ENCODE measurements around the gene OR13C2. TPM values are rescaled to one million over a fixed set of nuclear protein-coding genes. Genes with fewer than 3 reads are reported as not detected.
"Not testable (repeated sequence)": the region's sequence is repeated elsewhere in the genome, so short reads cannot be mapped to it uniquely, and the experiment has no call there.

Gene OR13C2, protein sequence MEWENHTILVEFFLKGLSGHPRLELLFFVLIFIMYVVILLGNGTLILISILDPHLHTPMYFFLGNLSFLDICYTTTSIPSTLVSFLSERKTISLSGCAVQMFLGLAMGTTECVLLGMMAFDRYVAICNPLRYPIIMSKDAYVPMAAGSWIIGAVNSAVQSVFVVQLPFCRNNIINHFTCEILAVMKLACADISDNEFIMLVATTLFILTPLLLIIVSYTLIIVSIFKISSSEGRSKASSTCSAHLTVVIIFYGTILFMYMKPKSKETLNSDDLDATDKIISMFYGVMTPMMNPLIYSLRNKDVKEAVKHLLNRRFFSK
- total RNA-seq: not detected

DNA sequence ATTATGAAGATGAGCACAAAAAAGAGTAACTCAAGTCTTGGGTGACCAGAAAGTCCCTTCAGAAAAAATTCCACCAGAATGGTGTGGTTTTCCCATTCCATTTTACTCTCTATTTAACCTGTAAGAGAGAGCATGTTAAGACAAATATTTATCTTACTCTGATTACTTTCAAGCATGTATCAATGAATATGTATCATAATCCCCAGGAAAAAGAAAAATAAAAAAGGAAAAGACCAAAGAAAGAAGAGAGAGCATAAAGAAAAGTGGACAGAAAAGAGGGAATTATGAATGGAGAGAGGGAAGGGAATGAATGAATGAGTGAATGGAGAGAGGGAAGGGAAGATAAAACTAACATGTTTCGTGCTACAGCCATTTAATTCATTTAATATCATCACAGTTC, at the start of gene OR13C2:
OR13C2 (minus strand) TSS at position 101 of the 400 bp plus-strand sequence; CDS start at position 101, 0 bp downstream.
- H3K4me1 Mint-ChIP-seq; H3K36me3 Mint-ChIP-seq (ENCODE audit: low read depth); POLR2A ChIA-PET; H3K27ac Mint-ChIP-seq; CTCF ChIA-PET; H3K9me3 Mint-ChIP-seq; H3K27me3 Mint-ChIP-seq; H3K4me3 Mint-ChIP-seq; DNase-seq: not testable (repeated sequence)

DNA sequence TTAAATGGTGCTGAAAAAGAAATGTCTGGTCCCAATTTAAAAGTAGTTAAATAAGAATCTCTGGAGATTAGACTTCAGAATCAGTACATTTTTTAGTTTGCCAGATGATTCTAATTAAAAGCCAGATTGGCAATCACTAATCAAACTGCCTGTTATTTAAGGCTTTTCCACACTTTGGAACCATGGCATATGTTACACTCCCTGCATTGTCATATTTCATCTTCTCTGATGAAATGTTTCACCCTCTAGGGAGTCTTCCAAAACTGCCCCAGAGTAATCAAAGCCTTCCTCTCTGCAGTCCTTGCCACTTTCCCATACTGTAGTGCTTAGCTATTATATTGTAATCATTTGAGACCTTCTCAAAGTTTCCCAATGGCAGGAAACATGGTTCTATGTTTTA, 30.0 kb upstream of the OR13C2 start:
- no peaks in the 10 kb centered on the region for H3K9me3 Mint-ChIP-seq
- ChIA-PET CTCF (no interaction called here), POLR2A (no interaction called here)
- no peaks in the 10 kb centered on the region for H3K4me1 Mint-ChIP-seq
- no peaks in the 10 kb centered on the region for H3K36me3 Mint-ChIP-seq (ENCODE audit: low read depth)
- no peak for DNase-seq
- no peak overlapping the region for H3K4me3 Mint-ChIP-seq
- no peak overlapping the region for H3K27ac Mint-ChIP-seq
- no peaks in the 10 kb centered on the region for H3K27me3 Mint-ChIP-seq

DNA sequence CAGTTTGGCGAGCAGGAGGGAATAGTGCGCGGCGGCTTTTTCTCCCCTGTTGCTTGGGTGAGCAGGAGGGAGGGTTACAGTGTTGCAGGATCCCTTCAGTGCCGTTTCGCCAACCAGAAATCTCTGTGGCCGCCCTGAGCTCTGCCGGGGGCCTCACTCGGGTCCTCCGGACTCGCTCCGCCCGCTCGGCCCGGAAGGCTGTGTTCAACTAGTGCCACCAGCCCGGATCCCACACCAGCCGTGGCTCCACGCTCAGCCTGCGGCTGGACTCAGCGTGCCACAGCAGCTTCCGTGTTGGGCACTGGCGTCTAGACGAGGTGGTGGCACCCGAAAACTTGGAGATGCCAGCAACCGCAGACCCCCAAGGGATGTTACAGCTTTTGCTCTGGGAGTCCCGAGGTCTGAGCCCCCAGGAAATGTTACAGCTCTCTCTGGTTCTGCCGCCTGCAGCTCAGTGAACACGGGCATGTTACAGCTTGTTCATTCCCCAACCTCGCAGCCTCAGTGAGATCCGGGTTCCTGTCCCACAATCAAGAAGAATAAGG, 28.6 kb upstream of the OR13C2 start:
- no peak for DNase-seq
- POLR2A ChIA-PET: no interaction called here
- H3K36me3 Mint-ChIP-seq (ENCODE audit: low read depth): no peaks in the 10 kb centered on the region

DNA sequence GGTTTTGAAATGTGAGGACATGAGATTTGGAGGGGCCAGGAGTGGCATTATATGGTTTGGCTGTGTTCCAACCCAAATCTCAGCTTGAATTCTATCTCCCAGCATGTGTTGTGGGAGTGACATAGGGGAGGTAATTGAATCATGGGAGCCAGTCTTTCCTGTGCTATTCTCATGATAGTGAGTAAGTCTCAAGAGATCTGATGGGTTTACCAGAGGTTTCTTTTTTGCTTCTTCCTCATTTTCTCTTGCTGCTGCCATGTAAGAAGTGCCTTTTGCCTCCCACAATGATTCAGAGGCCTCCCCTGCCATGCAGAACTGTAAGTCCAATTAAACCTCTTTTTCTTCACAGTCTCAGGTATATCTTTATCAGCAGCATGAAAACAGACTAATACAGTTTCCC, 20.5 kb upstream of the OR13C2 start:
- POLR2A ChIA-PET, H3K27me3 Mint-ChIP-seq, H3K4me1 Mint-ChIP-seq: not testable (repeated sequence)

More for the DNA sequence above, 28.6 kb upstream of the OR13C2 start:
- Mint-ChIP-seq H3K27ac (no peak overlapping the region), H3K27me3 (no peaks in the 10 kb centered on the region), H3K4me3 (no peak overlapping the region), H3K9me3 (no peaks in the 10 kb centered on the region), H3K4me1 (no peaks in the 10 kb centered on the region)
- CTCF ChIA-PET: no interaction called here

DNA sequence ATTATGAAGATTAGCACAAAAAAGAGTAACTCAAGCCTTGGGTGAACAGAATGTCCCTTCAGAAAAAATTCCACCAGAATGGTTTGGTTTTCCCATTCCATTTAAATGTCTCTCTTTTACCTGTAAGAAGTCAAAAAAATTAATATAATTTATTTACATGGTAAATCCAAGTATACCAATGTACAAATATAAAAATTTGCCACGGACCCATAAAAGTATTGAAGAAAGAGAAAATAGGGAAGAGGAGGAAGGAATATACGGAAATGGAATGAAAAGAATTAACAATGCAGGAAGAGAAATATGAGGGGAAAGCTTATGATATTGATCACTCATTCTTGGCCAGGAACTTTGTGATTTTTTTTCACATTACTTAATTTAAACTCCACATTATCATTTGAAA, 12.7 kb upstream of the OR13C2 start, which contains the start of gene OR13C9:
OR13C9 (minus strand) TSS at position 101 of the 400 bp plus-strand sequence; CDS start at position 101, 0 bp downstream.
- POLR2A ChIA-PET: no interaction called here
- Mint-ChIP-seq H3K4me1 (no peaks in the 10 kb centered on the region), H3K36me3 (ENCODE audit: low read depth) (no peaks in the 10 kb centered on the region), H3K27me3 (no peaks in the 10 kb centered on the region), H3K4me3 (no peak within 1 kb of the TSS), H3K27ac (no peak within 1 kb of the TSS), H3K9me3 (no peaks in the 10 kb centered on the region)
- DNase-seq: no peak
- CTCF ChIA-PET: no interaction called here

More for the DNA sequence above, 20.5 kb upstream of the OR13C2 start:
- H3K27ac Mint-ChIP-seq; H3K9me3 Mint-ChIP-seq; CTCF ChIA-PET; DNase-seq; H3K36me3 Mint-ChIP-seq (ENCODE audit: low read depth); H3K4me3 Mint-ChIP-seq: not testable (repeated sequence)

DNA sequence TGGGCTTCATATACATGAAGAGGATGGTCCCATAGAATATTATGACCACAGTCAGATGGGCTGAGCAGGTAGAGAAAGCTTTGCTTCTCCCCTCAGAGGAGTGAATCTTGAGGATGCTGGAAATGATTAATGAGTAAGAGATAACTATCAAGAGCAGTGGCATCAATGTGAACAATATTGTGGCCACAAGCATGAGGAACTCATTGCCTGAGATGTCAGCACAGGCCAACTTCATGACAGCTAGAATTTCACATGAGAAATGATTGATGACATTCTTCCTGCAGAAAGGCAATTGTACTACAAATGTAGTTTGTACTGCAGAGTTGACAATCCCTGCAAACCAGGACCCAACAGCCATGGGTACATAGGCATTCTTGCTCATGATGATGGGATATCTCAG, 12.0 kb upstream of the OR13C2 start:
- H3K27me3 Mint-ChIP-seq: no peaks in the 10 kb centered on the region
- H3K36me3 Mint-ChIP-seq (ENCODE audit: low read depth): no peaks in the 10 kb centered on the region
- ChIA-PET POLR2A (no interaction called here), CTCF (no interaction called here)
- no peaks in the 10 kb centered on the region for H3K4me1 Mint-ChIP-seq
- no peak for DNase-seq
- H3K4me3 Mint-ChIP-seq: no peak overlapping the region
- no peak overlapping the region for H3K27ac Mint-ChIP-seq
- H3K9me3 Mint-ChIP-seq: no peaks in the 10 kb centered on the region

DNA sequence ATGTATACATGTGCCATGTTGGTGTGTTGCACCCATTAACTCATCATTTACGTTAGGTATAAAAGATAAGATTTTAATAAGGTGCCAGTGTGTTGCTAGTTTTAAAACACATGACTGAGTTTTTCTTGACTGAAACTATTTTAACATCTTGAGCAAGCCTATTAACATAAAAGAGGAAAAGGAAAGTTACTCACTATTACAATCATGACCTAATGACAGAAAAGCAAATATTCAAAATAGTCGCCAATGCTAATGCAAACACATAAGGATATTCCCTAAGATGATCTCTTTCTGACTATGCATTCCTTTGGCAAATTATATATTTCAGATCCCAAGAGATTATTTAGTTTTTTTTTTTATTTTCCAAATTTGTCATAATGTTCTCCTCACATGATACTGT, 5.8 kb upstream of the OR13C2 start:
- H3K27me3 Mint-ChIP-seq: no peaks in the 10 kb centered on the region
- no peak for DNase-seq
- ChIA-PET POLR2A (no interaction called here), CTCF (no interaction called here)
- no peak overlapping the region for H3K27ac Mint-ChIP-seq
- H3K9me3 Mint-ChIP-seq: no peaks in the 10 kb centered on the region
- no peak overlapping the region for H3K4me3 Mint-ChIP-seq
- no peaks in the 10 kb centered on the region for H3K36me3 Mint-ChIP-seq (ENCODE audit: low read depth)
- no peaks in the 10 kb centered on the region for H3K4me1 Mint-ChIP-seq

DNA sequence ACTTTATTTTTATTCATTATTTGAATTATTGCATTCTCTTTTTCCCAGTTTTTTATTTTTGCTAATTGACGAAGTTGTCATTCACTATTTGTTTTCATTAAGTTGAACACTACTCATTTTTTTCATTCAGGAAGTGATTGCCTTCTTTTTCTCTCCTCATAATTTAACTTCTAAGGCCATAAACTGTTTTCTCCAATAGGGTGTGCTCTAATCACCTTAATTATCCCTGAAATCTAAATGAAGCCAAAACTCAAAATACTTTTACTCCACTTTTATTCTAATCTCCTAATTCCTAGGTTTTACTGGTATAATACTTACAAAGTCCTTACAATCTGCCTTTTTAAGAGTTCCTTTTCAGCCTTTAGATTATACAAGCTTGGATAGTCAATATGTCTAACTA, 2.9 kb upstream of the OR13C2 start:
- no peak overlapping the region for H3K27ac Mint-ChIP-seq
- H3K4me3 Mint-ChIP-seq: no peak overlapping the region
- no peaks in the 10 kb centered on the region for H3K4me1 Mint-ChIP-seq
- CTCF ChIA-PET: no interaction called here
- H3K36me3 Mint-ChIP-seq (ENCODE audit: low read depth): no peaks in the 10 kb centered on the region
- H3K27me3 Mint-ChIP-seq: no peaks in the 10 kb centered on the region
- DNase-seq: no peak
- H3K9me3 Mint-ChIP-seq: no peaks in the 10 kb centered on the region
- POLR2A ChIA-PET: no interaction called here

DNA sequence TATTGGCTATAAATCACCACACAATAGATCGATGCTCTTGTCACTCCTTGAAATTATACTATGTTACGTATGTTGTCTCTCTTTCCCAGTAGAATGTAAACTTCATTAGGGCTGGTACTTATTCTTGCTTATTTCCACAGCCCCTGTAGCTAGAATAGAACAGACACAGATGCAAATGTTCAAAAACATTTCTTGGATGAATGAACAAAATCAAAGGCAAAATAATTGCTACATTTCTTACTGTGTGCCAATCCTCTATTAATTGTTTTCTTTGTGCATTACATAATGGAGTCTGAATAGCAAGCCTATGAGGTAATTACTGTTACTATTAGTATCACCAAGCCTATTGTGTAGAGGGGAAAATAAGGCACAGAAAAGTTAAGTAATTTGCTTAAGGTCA, 725 bp upstream of the OR13C2 start:
- no peaks in the 10 kb centered on the region for H3K27me3 Mint-ChIP-seq
- ChIA-PET CTCF (no interaction called here), POLR2A (no interaction called here)
- no peak overlapping the region for H3K27ac Mint-ChIP-seq
- no peaks in the 10 kb centered on the region for H3K9me3 Mint-ChIP-seq
- H3K4me3 Mint-ChIP-seq: no peak overlapping the region
- no peak for DNase-seq
- H3K4me1 Mint-ChIP-seq: no peaks in the 10 kb centered on the region
- no peaks in the 10 kb centered on the region for H3K36me3 Mint-ChIP-seq (ENCODE audit: low read depth)

DNA sequence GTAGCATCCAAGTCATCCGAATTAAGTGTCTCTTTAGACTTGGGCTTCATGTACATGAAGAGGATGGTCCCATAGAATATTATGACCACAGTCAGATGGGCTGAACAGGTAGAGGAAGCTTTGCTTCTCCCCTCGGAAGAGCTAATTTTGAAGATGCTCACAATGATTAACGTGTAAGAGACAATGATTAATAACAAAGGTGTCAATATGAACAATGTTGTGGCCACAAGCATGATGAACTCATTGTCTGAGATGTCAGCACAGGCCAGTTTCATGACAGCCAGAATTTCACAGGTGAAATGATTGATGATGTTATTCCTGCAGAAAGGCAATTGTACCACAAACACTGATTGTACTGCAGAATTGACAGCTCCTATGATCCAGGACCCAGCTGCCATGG, 626 bp downstream of the OR13C2 start:
- ChIA-PET POLR2A (no interaction called here), CTCF (no interaction called here)
- H3K9me3 Mint-ChIP-seq: no peaks in the 10 kb centered on the region
- H3K27me3 Mint-ChIP-seq: no peaks in the 10 kb centered on the region
- no peaks in the 10 kb centered on the region for H3K36me3 Mint-ChIP-seq (ENCODE audit: low read depth)
- H3K4me1 Mint-ChIP-seq: no peaks in the 10 kb centered on the region
- no peak for DNase-seq
- H3K4me3 Mint-ChIP-seq: no peak overlapping the region
- H3K27ac Mint-ChIP-seq: no peak overlapping the region

DNA sequence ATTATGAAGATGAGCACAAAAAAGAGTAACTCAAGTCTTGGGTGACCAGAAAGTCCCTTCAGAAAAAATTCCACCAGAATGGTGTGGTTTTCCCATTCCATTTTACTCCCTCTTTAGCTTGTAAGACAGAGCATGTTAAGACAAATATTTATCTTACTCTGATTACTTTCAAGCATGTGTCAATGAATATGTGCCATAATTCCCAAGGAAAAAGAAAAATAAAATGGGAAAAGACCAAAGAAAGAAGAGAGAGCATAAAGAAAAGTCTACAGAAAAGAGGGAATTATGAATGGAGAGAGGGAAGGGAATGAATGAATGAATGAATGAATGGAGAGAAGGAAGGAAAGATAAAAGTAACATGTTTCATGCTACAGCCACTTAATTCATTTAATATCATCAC, 6.1 kb downstream of the OR13C2 start, which contains the start of gene OR13C5:
OR13C5 (minus strand) TSS at position 101 of the 400 bp plus-strand sequence; CDS start at position 101, 0 bp downstream.
- H3K27me3 Mint-ChIP-seq; H3K4me3 Mint-ChIP-seq; H3K4me1 Mint-ChIP-seq; DNase-seq; CTCF ChIA-PET; H3K27ac Mint-ChIP-seq; H3K9me3 Mint-ChIP-seq; POLR2A ChIA-PET; H3K36me3 Mint-ChIP-seq (ENCODE audit: low read depth): not testable (repeated sequence)

DNA sequence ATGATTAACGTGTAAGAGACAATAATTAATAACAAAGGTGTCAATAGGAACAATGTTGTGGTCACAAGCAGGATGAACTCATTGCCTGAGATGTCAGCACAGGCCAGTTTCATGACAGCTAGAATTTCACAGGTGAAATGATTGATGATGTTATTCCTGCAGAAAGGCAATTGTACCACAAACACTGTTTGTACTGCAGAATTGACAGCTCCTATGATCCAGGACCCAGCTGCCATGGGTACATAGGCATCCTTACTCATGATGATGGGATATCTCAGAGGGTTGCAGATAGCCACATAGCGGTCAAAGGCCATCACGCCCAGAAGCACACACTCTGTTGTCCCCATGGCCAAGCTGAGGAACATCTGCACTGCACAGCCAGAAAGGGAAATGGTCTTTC, 6.7 kb downstream of the OR13C2 start:
- H3K9me3 Mint-ChIP-seq; H3K27ac Mint-ChIP-seq; H3K36me3 Mint-ChIP-seq (ENCODE audit: low read depth); DNase-seq; CTCF ChIA-PET; H3K27me3 Mint-ChIP-seq; H3K4me1 Mint-ChIP-seq; H3K4me3 Mint-ChIP-seq; POLR2A ChIA-PET: not testable (repeated sequence)

DNA sequence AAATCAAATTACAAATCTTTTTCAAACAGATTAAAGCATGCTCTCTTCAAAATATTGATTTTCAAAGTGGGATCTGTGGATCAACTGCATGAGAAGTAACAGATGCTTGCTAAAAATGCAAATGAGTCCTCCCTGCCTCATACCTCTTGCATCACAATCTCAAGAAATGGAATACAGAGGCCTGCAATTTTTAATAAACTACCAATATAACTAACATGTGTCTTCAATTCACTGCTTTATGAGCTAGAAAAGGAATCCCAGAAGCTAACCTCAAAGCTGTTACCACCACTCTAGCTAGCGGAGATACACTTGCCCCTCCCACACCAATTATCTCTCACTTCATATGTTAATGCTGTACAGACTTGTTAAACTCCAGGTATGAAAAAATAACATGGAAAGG, 15.8 kb downstream of the OR13C2 start:
- no peak overlapping the region for H3K27ac Mint-ChIP-seq
- H3K9me3 Mint-ChIP-seq: no peaks in the 10 kb centered on the region
- H3K27me3 Mint-ChIP-seq: no peaks in the 10 kb centered on the region
- no peak for DNase-seq
- ChIA-PET CTCF (no interaction called here), POLR2A (no interaction called here)
- no peaks in the 10 kb centered on the region for H3K4me1 Mint-ChIP-seq
- H3K36me3 Mint-ChIP-seq (ENCODE audit: low read depth): no peaks in the 10 kb centered on the region
- H3K4me3 Mint-ChIP-seq: no peak overlapping the region

DNA sequence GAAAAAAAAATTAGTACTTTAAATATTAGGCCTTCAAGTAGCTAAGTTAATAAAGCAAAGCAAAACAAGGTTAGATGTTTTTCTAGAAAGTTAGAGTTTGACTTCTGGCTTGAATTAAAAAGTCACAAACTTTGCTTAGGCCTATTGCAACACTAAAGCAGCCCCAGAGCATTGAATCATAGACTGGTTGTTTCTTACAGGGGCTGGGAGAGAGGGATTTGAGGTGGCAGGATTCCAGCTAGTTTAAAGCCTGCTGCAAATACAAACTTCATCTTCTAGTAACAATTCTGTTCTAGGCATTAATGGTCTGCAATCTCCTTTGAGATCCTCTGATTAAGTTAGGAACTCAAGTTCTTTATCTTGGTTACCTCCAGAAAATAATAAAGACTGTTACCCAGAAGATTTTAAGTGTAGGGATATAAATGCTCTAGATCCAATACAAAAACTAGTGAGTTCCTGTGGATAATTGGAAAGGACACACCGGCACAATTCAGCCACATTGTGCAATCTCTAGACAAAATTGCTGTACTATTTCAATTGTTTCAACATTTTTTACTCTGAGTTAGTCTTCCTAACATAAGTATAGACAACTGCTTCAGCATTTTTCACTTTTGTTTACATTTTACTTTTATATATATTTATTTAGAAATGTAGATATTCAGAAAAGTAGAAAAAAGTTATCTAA, 18.8 kb downstream of the OR13C2 start:
- H3K27me3 Mint-ChIP-seq: no peaks in the 10 kb centered on the region
- H3K4me1 Mint-ChIP-seq: no peaks in the 10 kb centered on the region
- ChIA-PET CTCF (no interaction called here), POLR2A (no interaction called here)
- no peak overlapping the region for H3K4me3 Mint-ChIP-seq
- no peak overlapping the region for H3K27ac Mint-ChIP-seq
- DNase-seq: no peak
- H3K36me3 Mint-ChIP-seq (ENCODE audit: low read depth): no peaks in the 10 kb centered on the region
- no peaks in the 10 kb centered on the region for H3K9me3 Mint-ChIP-seq

Data from activated CD4-positive, alpha-beta memory T cell treated with anti-CD3 and anti-CD28 coated beads, Interleukin-2, amount 10 ng/mL, durations not matched to agents 7 days and 5 days (primary cell).